ENCODE measurements around the gene TTC9.

- TF ChIP-seq EZH2phosphoT487 (IDR thresholded peaks at IDR 0.05; ENCODE audit: borderline replicate concordance) (no peak), CTCF (conservative IDR thresholded peaks at IDR 0.05; ENCODE audit: low read length) (no peak)
Measured at GRCh38 chr14:70663707-70664179, 22.0 kb downstream of the TTC9 start.

Measured in Loucy (cell line).